T47D (cell line): ENCODE measurements around the gene KCNQ1.
"Not testable (repeated sequence)": the region's sequence is repeated elsewhere in the genome, so short reads cannot be mapped to it uniquely, and the experiment has no call there.

ENCODE experiments used
- DNase-seq, 2 experiments: peaks; one replicate each; pipeline versions ENCODE4 v3.0.0 to v3.0.0-alpha.2; 2011 to 2012; ENCODE audit warnings: low read depth in 1 of 2, low spot score in 1 of 2
- JUND ChIP-seq: IDR thresholded peaks from 2 replicates; pipeline ENCODE4 v1.6.1; 2012; ENCODE audit warnings: low read depth
- in situ Hi-C: cut with HindIII; loops from 2 replicates; pipeline ENCODE4 v1.10.0; 2016; ENCODE audit warnings: low sequenced_read_pairs, low pct_unique_long_range_greater_than_20kb

Gene KCNQ1

GRCh38 chr11:2474059-2474901, 29.5 kb downstream of the KCNQ1 start:
- no peak for TF ChIP-seq JUND
- in situ Hi-C loops, result no loop called here
- no peak for DNase-seq

DNA sequence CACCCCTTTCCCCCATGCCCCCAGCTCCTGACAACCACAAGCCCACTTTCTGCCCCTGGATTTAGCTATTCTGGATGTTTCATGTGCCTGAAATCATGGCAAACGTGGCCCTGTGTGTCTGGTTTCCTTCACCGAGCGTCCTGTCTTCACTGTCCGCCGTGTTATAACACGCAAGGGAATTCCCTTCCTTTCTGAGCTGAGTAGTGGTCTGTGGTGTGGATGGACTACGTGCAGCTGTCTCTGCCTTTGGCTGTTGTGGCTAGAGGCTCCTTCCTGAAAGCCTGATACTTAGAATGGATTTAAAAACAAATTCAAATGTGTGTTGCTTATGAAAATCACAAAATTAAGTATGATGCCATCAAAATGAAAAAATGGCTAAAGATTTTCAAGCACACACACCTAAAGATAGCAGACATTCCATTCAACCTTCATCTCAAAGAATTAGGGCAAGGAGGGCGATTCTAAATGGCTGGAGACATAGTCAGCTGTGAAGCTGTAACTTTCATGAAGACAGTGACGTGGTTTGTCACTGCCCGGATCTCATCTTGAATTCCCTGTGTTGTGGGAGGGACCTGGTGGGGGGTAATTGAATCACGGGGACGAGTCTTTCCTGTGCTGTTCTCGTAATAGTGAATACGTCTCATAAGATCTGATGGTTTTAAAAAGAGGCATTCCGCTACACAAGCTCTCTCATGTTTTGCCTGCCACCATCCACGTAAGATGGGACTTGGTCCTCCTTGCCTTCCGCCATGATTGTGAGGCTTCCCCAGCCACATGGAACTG, 30.5 kb downstream of the KCNQ1 start:
- no peak for TF ChIP-seq JUND
- no peak for DNase-seq
- in situ Hi-C loops, result no loop called here

DNA sequence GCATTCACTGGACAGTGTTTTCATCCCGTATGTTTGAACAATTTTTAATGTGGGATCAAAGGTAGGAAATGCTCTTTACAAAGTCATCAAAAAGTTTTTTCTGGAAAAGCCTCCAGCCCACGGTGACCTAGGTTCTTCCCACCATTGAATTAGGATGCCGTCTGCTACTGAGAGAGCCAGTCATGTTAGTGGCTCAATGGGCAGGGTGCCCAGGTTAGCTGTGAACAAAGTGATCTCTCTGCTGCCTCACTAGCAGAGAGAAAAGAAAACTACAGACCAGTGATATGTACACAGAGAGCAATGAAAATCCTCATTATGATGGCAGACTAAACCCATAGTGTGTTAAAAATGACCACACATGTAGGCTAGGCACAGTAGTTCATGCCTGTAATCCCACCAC, 32.4 kb downstream of the KCNQ1 start:
- TF ChIP-seq JUND, result no peak
- no peak for DNase-seq
- in situ Hi-C loops, result no loop called here

- DNase-seq, result no peak
- TF ChIP-seq JUND, result no peak
- in situ Hi-C loops, result no loop called here
These were observed 33.1 kb downstream of the KCNQ1 start for GRCh38 chr11:2477936-2478335.

GRCh38 chr11:2480067-2480873, 35.5 kb downstream of the KCNQ1 start:
- DNase-seq, in situ Hi-C loops: not testable (repeated sequence)

- no peak for DNase-seq
- in situ Hi-C loops, result no loop called here
- TF ChIP-seq JUND, result no peak
These were observed 36.0 kb downstream of the KCNQ1 start for GRCh38 chr11:2480874-2481220.

DNA sequence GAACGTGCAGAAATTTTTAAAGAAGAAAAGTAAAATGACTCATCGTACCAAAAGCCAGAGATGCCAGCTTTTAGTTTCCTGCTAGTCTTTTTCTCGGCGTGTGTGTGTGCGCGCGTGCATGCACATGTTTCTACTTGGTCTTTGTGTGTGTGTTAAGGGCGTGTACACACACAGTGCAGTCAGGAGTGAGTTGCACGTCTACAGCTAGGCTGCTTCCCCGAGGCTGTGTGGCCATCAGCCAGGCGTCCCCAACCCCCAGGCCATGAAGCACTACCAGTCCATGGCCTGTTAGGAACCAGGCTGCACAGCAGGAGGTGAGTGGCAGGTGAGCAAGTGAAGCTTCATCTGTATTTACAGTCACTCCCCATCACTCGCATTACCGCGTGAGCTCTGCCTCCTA, 36.4 kb downstream of the KCNQ1 start:
- in situ Hi-C loops, result no loop called here
- TF ChIP-seq JUND, result no peak
- DNase-seq, result no peak

- in situ Hi-C loops, result no loop called here
- no peak for DNase-seq
- TF ChIP-seq JUND, result no peak
These were observed 37.4 kb downstream of the KCNQ1 start for GRCh38 chr11:2482204-2482603.

DNA sequence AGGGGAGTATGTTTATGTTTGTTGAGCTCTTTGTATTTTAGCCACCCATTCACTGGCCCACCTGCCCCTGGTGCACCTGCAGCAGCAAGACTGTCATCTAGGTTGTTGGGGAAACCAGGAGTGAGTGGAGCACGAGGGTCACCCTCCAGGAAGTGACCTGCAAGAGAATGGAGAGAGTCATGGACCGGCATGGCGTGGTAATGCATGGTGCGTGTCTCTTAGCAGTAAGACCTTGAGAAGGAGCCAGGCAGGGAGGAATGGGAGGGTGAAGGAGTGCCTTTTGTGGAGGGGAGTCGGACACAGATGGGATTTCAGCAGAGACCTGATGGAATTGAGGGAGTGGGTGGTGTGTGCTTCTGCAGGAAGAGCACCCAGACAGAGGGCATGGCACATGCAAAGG, 37.9 kb downstream of the KCNQ1 start:
- no peak for DNase-seq
- no peak for TF ChIP-seq JUND
- in situ Hi-C loops, result no loop called here

DNA sequence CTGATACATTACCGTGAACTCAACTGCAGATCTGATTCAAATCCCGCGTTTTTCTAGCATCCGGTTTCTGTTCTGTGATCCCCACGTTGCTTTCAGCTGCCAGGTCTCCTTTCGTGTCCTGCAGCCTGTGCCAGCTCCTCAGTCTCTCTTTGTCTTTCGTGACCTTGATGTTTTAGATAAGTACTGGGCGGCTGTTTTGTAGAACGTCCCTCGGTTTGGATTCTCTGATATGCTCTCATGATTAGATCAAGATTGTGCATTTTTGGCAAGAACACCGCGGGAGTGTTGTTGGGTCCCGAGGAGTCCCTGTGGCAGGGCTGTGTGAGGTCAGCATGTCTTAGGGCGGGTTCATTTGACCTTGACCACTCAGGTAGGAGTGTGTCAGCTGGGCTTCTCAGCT, 38.6 kb downstream of the KCNQ1 start:
- in situ Hi-C loops, result no loop called here

DNA sequence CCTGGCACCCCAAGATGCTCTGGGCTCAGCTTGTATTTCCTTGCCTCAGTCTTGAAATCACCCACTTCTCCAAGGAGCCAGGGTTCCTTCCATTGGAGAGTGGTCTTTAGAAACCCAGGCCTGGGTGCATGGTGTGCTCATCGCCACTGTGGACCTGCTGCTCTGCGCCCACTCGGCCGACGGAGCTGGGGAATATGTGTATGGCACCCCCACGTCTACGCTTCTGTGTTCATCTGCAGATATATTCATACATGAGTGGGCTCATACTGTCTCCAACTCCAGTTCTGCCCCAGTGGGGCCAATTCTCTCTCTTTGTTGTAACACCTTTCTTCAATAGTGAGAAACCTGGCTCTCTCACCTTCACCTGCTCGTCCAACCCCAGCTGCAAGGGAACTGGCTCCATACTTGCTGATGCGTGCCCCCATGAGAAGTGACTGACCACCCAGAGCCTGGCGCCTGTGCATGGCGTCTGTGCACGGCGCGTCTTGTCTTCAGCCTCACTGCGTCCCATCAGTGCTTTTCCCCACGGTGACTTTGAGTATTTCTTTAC, 39.8 kb downstream of the KCNQ1 start:
- no peak for DNase-seq
- TF ChIP-seq JUND, result no peak
- in situ Hi-C loops, result no loop called here

More for the DNA sequence above, 38.6 kb downstream of the KCNQ1 start:
- DNase-seq, result no peak
- no peak for TF ChIP-seq JUND

DNA sequence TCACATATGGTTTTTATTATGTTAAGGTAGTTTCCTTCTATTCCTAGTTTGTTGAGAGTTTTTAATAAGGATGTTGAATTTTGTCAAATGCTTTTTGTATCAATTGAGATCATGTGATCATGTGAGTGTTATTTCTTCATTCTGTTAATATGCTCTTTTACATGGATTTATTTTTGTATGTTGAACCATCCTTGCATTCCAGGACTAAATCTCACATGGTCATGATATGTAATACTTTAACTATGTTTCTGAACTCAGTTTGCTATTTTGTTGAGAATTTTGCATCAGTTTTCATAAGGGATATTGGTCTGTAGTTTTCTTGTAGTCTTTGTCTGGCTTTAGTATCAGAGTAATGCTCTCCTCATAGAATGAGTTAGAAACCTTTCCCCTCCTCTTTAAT, 43.2 kb downstream of the KCNQ1 start:
- DNase-seq, result no peak
- no peak for TF ChIP-seq JUND
- in situ Hi-C loops, result no loop called here
